K562 (cell line): Measurements from ENCODE around the gene OSCP1. TPM values are rescaled to one million over a fixed set of nuclear protein-coding genes. Genes with fewer than 3 reads are reported as not detected.

Experiments used
- EP300 ChIP-seq: IDR thresholded peaks from 2 replicates; pipeline ENCODE4 v1.6.1; 2012; ENCODE audit warnings: low read length, improper control_type of control experiment
- LCOR ChIP-seq: sonication (generic); formaldehyde crosslinking; IDR thresholded peaks from 2 replicates; pipeline ENCODE4 v1.8.0; 2022; ENCODE audit warnings: mild to moderate bottlenecking, missing genetic modification reagents
- NFRKB ChIP-seq: fragments of 450-650 bp; IDR thresholded peaks from 2 replicates; pipeline ENCODE4 v1.6.1; 2016; ENCODE audit warnings: low read depth
- PHF20 ChIP-seq: fragments of 450-650 bp; IDR thresholded peaks from 2 replicates; pipeline ENCODE4 v1.6.1; 2018; ENCODE audit not compliant: partially characterized antibody
- SOX6 ChIP-seq: fragments of 450-650 bp; IDR thresholded peaks from 2 replicates; pipeline ENCODE4 v1.6.1; 2014; ENCODE audit warnings: mild to moderate bottlenecking
- ZC3H4 ChIP-seq: sonication (generic); formaldehyde crosslinking; IDR thresholded peaks from 2 replicates; pipeline ENCODE4 v1.9.0; 2021; ENCODE audit warnings: missing genetic modification reagents, borderline replicate concordance
- ZNF830 ChIP-seq: fragments of 250-450 bp; sonication (Bioruptor Pico); IDR thresholded peaks from 2 replicates; pipeline ENCODE4 v1.5.0; 2021; ENCODE audit warnings: mild to moderate bottlenecking
- ZSCAN32 ChIP-seq: fragments of 450-650 bp; formaldehyde crosslinking; IDR thresholded peaks from 2 replicates; pipeline ENCODE4 v1.4.0; 2020; ENCODE audit warnings: mild to moderate bottlenecking, moderate library complexity
- polyA plus RNA-seq, 8 experiments: library from polyadenylated mRNA; depleted of rRNA in 4 of 8; stranded (reverse) in 5 of 8; unstranded in 3 of 8; fragments of >200 nt; fragmentation: Nextera tagmentation in 2 of 8; fragmentation: Illumina TruSeq in 1 of 8; extraction: Ambion mirVana in 2 of 8; extraction: Trizol in 1 of 8; gene quantifications; 2 replicates each; pipeline versions ENCODE4 v1.2.1 to v1.2.3, GENCODE V29; 2011 to 2014; ENCODE audit warnings: inconsistent platforms in 1 of 8, missing spikeins in 1 of 8
- total RNA-seq, 7 experiments: library from RNA; depleted of rRNA in 6 of 7; stranded (reverse); fragments of >200 nt in 6 of 7; fragmentation: Illumina TruSeq in 2 of 7; extraction: Trizol in 2 of 7; gene quantifications; 2 replicates each; pipeline versions ENCODE4 v1.2.1 to v1.2.3, GENCODE V29; 2011 to 2021; ENCODE audit warnings: low replicate concordance in 1 of 7
- TF ChIP-seq, protein P1 (sequence below): fragments of 250-450 bp; sonication (Bioruptor Pico); IDR thresholded peaks from 2 replicates; pipeline ENCODE4 v1.9.0; 2021; ENCODE audit warnings: mild to moderate bottlenecking, inconsistent platforms
- TF ChIP-seq, protein P2 (sequence below): fragments of 250-450 bp; sonication (Bioruptor Pico); IDR thresholded peaks from 2 replicates; pipeline ENCODE4 v1.5.1; 2021; ENCODE audit warnings: mild to moderate bottlenecking
- TF ChIP-seq, protein P3 (sequence below), 2 experiments: IDR thresholded peaks; 2 replicates each; pipeline ENCODE4 v1.6.1; 2012; ENCODE audit warnings: improper control_type of control experiment in 2 of 2, low read depth in 2 of 2, low read length in 2 of 2, borderline replicate concordance in 1 of 2
- TF ChIP-seq, protein P4 (sequence below), 3 experiments: IDR thresholded peaks in 2 of 3; conservative IDR thresholded peaks in 1 of 3; 2 replicates each; pipeline ENCODE4 v1.5.1; 2011 to 2012; ENCODE audit warnings: low read length in 3 of 3, mild to moderate bottlenecking in 3 of 3, control low read depth in 2 of 3, improper control_type of control experiment in 1 of 3, inconsistent platforms in 1 of 3, low read depth in 1 of 3, mixed read lengths in 1 of 3, moderate library complexity in 1 of 3; ENCODE audit not compliant: insufficient read depth in 2 of 3
- TF ChIP-seq, protein P5 (sequence below), 2 experiments: fragments of 150-350 bp in 1 of 2; IDR thresholded peaks; 2 replicates each; pipeline ENCODE4 v1.6.1; 2012 to 2016; ENCODE audit warnings: low read depth in 2 of 2, low read length in 2 of 2, mild to moderate bottlenecking in 1 of 2, moderate library complexity in 1 of 2

OSCP1 gene
- total and polyA plus RNA-seq, 9 of the 15 experiments (the other 6 are each of a cell fraction or from before 2014, with no cell fraction given): 0.15 to 0.40 (median 0.33) TPM; not detected in 5

DNA sequence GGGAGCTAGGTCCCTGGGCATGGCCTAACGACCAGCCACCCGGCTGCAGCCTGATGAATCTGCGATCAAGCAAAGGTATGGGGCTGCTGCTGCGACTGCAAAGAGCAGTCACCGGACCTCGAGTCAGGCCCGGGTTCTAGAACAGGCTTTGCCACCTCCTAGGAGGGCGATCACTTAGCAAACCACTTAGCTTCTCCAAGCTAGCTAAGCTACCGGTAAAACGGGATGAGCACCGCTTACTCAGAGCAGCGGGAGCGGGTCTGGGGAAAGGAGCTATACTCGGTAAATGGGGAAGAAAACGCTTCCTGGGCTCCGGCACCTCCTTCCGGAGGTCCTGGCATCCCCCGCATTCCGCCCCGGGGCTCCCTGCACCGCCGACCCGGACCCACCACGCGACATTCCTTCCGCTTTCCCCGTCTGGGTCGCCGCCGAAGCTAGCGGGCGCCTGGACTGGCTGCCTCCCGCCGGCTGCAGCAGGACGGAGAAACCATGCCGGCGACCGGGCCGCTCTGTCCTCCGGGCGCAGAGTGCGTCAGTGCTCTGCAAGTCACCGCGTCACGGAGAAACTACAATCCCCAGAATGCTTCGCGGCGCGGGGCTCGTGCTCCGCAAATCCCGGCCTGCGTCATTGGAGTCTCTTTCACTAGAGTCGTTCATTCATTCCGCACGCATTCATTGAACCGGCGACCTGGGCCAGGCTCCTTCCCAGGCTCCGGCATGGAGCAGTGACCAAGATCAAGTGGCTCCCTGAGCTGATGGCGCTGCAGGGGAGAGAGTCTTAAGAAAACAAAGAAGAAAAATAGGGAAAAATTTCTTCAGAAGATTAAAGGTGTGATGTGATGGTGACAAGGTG, 52.6 kb downstream of the OSCP1 start, which contains the start of gene LSM10 (continued):
- TF ChIP-seq, protein P1, sequence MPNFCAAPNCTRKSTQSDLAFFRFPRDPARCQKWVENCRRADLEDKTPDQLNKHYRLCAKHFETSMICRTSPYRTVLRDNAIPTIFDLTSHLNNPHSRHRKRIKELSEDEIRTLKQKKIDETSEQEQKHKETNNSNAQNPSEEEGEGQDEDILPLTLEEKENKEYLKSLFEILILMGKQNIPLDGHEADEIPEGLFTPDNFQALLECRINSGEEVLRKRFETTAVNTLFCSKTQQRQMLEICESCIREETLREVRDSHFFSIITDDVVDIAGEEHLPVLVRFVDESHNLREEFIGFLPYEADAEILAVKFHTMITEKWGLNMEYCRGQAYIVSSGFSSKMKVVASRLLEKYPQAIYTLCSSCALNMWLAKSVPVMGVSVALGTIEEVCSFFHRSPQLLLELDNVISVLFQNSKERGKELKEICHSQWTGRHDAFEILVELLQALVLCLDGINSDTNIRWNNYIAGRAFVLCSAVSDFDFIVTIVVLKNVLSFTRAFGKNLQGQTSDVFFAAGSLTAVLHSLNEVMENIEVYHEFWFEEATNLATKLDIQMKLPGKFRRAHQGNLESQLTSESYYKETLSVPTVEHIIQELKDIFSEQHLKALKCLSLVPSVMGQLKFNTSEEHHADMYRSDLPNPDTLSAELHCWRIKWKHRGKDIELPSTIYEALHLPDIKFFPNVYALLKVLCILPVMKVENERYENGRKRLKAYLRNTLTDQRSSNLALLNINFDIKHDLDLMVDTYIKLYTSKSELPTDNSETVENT (CRISPR knock-in tag): peak; percentile 70; the same call in 1 of the 2 replicates
- TF ChIP-seq NFRKB: peak; percentile 55; the same call in 1 of the 2 replicates
- peak; percentile 68 for TF ChIP-seq PHF20
- TF ChIP-seq ZSCAN32 (CRISPR knock-in tag): no peak
- no peak for TF ChIP-seq ZNF830 (CRISPR knock-in tag)
- TF ChIP-seq, protein P2, sequence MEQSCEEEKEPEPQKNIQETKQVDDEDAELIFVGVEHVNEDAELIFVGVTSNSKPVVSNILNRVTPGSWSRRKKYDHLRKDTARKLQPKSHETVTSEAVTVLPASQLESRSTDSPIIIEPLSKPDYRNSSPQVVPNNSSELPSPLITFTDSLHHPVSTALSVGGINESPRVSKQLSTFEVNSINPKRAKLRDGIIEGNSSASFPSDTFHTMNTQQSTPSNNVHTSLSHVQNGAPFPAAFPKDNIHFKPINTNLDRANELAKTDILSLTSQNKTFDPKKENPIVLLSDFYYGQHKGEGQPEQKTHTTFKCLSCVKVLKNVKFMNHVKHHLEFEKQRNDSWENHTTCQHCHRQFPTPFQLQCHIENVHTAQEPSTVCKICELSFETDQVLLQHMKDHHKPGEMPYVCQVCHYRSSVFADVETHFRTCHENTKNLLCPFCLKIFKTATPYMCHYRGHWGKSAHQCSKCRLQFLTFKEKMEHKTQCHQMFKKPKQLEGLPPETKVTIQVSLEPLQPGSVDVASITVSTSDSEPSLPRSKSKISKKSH (CRISPR knock-in tag): no peak
- TF ChIP-seq EP300: no peak
- no peak for TF ChIP-seq ZC3H4 (CRISPR knock-in tag)
- TF ChIP-seq, protein P3, sequence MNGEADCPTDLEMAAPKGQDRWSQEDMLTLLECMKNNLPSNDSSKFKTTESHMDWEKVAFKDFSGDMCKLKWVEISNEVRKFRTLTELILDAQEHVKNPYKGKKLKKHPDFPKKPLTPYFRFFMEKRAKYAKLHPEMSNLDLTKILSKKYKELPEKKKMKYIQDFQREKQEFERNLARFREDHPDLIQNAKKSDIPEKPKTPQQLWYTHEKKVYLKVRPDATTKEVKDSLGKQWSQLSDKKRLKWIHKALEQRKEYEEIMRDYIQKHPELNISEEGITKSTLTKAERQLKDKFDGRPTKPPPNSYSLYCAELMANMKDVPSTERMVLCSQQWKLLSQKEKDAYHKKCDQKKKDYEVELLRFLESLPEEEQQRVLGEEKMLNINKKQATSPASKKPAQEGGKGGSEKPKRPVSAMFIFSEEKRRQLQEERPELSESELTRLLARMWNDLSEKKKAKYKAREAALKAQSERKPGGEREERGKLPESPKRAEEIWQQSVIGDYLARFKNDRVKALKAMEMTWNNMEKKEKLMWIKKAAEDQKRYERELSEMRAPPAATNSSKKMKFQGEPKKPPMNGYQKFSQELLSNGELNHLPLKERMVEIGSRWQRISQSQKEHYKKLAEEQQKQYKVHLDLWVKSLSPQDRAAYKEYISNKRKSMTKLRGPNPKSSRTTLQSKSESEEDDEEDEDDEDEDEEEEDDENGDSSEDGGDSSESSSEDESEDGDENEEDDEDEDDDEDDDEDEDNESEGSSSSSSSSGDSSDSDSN (IDR thresholded peaks at IDR 0.05; ENCODE audit: borderline replicate concordance in 1 of 2, low read depth in 2 of 2, low read length in 2 of 2): peak; percentile 84 to 93; a peak in 3 of 4 replicates
- TF ChIP-seq, protein P4, sequence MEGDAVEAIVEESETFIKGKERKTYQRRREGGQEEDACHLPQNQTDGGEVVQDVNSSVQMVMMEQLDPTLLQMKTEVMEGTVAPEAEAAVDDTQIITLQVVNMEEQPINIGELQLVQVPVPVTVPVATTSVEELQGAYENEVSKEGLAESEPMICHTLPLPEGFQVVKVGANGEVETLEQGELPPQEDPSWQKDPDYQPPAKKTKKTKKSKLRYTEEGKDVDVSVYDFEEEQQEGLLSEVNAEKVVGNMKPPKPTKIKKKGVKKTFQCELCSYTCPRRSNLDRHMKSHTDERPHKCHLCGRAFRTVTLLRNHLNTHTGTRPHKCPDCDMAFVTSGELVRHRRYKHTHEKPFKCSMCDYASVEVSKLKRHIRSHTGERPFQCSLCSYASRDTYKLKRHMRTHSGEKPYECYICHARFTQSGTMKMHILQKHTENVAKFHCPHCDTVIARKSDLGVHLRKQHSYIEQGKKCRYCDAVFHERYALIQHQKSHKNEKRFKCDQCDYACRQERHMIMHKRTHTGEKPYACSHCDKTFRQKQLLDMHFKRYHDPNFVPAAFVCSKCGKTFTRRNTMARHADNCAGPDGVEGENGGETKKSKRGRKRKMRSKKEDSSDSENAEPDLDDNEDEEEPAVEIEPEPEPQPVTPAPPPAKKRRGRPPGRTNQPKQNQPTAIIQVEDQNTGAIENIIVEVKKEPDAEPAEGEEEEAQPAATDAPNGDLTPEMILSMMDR (IDR thresholded peaks at IDR 0.05 in 2 of 3, conservative IDR thresholded peaks at IDR 0.05 in 1 of 3; ENCODE audit: insufficient read depth in 2 of 3, low read depth in 1 of 3, low read length in 3 of 3): 0 out of 6 replicates have a peak, but pooled peaks of 1 of the 3 experiments have one; percentile 1
- 0 out of 2 replicates have a peak, but pooled peaks have one; percentile 8 for TF ChIP-seq LCOR (CRISPR knock-in tag)
- peak; percentile 40; the same call in 1 of the 2 replicates for TF ChIP-seq SOX6
- TF ChIP-seq, protein P5, sequence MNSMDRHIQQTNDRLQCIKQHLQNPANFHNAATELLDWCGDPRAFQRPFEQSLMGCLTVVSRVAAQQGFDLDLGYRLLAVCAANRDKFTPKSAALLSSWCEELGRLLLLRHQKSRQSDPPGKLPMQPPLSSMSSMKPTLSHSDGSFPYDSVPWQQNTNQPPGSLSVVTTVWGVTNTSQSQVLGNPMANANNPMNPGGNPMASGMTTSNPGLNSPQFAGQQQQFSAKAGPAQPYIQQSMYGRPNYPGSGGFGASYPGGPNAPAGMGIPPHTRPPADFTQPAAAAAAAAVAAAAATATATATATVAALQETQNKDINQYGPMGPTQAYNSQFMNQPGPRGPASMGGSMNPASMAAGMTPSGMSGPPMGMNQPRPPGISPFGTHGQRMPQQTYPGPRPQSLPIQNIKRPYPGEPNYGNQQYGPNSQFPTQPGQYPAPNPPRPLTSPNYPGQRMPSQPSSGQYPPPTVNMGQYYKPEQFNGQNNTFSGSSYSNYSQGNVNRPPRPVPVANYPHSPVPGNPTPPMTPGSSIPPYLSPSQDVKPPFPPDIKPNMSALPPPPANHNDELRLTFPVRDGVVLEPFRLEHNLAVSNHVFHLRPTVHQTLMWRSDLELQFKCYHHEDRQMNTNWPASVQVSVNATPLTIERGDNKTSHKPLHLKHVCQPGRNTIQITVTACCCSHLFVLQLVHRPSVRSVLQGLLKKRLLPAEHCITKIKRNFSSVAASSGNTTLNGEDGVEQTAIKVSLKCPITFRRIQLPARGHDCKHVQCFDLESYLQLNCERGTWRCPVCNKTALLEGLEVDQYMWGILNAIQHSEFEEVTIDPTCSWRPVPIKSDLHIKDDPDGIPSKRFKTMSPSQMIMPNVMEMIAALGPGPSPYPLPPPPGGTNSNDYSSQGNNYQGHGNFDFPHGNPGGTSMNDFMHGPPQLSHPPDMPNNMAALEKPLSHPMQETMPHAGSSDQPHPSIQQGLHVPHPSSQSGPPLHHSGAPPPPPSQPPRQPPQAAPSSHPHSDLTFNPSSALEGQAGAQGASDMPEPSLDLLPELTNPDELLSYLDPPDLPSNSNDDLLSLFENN (IDR thresholded peaks at IDR 0.05; ENCODE audit: low read depth in 2 of 2, low read length in 2 of 2): peak in 1 of 2 experiments; percentile 26; a peak in 1 of 4 replicates
